Stomach (tissue), 4 donors: ENCODE measurements around the gene EXOC3L1.

ENCODE experiments used
- EP300 ChIP-seq: sonication (generic); formaldehyde crosslinking; IDR thresholded peaks from one replicate; pipeline ENCODE4 v1.6.1; 2017; ENCODE audit warnings: antibody characterized with exemption
- POLR2AphosphoS5 ChIP-seq, 3 donors: sonication (generic); formaldehyde crosslinking; IDR thresholded peaks; one replicate each; pipeline ENCODE4 v1.6.1; 2016; ENCODE audit warnings: antibody characterized with exemption in 3 of 3
- TF ChIP-seq, protein P1 (sequence below), 7 experiments: fragments of 450-650 bp in 4 of 7; fragments of 200-600 bp in 3 of 7; sonication (generic) in 3 of 7; IDR thresholded peaks; one replicate each; pipeline ENCODE4 v1.5.1; 2016 to 2019; ENCODE audit warnings: antibody characterized with exemption in 7 of 7, control low read depth in 2 of 7, mild to moderate bottlenecking in 1 of 7

DNA sequence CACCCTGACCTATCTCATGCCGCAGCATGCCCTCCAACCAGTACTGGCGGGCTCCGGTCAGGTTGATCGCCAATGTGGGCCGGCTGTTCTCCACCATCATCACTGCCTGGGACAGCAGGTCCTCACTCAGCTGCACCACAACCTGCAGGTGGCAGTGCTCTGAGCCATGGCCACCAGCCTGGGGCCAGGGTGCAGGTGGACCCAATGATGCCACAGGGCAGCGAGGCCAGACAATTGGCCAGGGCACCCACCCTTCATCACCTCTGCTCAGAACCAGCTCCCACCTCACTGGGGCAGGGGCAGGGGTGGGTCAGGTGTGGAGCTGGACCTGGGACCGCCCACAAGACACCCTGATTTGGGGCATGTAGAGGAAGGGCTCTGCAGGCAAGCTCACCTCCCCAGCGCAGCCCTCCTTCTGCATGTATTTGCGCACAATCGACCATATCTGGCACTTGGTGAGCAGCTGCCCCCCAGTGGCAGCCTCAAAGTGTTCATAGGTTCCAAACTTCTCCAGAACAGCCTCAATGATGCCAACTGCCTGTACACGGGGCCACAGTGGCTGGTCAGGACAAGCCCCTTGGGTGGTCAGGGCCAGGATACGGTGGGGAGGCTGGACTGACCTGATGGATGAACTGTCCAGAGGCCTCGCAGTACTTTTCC lies 10.4 kb downstream of the EXOC3L1 start:
- TF ChIP-seq, protein P1, sequence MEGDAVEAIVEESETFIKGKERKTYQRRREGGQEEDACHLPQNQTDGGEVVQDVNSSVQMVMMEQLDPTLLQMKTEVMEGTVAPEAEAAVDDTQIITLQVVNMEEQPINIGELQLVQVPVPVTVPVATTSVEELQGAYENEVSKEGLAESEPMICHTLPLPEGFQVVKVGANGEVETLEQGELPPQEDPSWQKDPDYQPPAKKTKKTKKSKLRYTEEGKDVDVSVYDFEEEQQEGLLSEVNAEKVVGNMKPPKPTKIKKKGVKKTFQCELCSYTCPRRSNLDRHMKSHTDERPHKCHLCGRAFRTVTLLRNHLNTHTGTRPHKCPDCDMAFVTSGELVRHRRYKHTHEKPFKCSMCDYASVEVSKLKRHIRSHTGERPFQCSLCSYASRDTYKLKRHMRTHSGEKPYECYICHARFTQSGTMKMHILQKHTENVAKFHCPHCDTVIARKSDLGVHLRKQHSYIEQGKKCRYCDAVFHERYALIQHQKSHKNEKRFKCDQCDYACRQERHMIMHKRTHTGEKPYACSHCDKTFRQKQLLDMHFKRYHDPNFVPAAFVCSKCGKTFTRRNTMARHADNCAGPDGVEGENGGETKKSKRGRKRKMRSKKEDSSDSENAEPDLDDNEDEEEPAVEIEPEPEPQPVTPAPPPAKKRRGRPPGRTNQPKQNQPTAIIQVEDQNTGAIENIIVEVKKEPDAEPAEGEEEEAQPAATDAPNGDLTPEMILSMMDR (IDR thresholded peaks at IDR 0.05) = no peak
- TF ChIP-seq POLR2AphosphoS5 (IDR thresholded peaks at IDR 0.05) (no peak), EP300 (no peak)
